ENCODE results near the gene TRAPPC1.
A peak's percentile ranks its signal among the peaks of the same experiment; 100 is the strongest.

The TRAPPC1 gene

DNA sequence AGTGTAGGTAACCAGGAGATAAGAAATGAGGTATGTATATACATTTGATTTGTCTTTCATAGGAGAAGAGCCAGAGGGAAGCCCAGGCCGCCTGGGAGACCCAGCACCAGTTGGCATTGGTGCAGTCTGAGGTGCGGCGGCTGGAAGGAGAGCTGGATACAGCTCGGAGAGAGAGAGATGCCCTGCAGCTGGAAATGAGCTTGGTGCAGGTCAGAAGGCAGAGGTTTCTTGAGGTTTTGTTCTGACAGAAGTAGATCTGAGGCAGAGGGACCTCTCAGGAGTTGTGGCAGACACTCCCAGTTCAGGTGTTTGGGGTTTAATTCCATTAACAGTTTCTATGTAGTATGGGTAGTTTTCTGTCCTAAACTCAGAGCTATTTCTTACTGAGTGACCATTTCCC is 8.3 kb upstream of the TRAPPC1 start:
- no peak for DNase-seq

GRCh38 chr17:7935859-7936258 is 4.1 kb upstream of the TRAPPC1 start:
- no peak for DNase-seq

GRCh38 chr17:7932949-7933348 is 1.2 kb upstream of the TRAPPC1 start:
- peak; percentile 40 for DNase-seq

DNA sequence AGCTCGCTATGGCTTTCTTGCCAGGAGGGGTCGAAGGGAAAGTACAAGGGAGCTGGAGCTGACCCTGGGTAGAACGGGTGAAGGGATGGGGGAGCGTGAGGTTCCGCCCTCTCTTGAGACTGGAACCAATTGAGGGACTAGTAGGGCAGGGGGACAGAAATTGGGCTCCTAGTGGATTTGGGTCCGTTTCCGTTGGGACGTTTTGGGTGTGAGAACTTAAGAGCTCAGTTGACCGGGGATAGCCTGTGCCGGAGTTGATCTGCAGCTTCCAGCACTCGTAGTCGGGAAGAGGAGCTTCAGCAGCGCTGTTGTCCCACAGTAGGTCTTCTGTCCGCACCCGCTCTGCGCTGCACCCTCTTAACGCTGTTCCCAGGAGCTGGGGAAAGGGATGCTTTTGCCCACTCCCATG is 741 bp upstream of the TRAPPC1 start:
- DNase-seq: peak; percentile 43

DNA sequence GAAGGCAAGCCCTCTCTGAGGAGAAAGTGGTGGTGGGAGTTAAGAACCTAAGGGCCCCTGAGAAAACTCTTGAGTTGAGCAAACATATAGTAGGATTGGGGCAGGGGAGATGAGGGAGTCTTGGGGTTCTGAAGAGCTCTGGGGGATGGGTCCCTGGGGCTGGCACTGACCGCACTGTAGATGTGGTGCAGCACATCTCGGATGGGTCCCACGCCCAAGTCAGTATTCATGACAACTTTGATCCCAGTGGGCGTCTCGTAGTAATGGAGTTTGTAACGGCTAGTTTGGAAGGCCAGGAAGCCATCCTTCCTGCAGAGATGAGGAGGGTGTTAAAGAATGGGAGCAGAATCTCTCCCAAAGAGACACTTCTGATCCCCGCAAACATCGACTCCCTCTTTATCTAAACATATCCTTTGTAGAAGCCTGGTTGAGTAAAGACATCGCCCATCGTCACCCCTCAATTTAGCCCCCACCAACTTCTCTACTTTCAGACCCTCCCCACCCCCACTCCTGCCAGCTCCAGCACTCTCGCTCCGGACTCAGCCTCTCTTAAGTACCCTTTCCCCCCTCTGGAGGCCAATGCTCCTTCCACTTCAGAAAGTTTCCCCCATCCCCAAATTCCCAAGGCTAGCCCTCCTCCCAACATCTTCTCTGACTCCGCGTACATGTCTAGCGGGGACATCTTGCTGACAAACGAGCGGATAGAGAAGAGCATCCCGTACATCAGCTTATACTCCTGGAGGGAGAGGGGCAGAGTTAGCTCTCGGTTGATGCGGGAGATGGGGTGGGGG is 710 bp downstream of the TRAPPC1 start:
- no peak for DNase-seq

DNA sequence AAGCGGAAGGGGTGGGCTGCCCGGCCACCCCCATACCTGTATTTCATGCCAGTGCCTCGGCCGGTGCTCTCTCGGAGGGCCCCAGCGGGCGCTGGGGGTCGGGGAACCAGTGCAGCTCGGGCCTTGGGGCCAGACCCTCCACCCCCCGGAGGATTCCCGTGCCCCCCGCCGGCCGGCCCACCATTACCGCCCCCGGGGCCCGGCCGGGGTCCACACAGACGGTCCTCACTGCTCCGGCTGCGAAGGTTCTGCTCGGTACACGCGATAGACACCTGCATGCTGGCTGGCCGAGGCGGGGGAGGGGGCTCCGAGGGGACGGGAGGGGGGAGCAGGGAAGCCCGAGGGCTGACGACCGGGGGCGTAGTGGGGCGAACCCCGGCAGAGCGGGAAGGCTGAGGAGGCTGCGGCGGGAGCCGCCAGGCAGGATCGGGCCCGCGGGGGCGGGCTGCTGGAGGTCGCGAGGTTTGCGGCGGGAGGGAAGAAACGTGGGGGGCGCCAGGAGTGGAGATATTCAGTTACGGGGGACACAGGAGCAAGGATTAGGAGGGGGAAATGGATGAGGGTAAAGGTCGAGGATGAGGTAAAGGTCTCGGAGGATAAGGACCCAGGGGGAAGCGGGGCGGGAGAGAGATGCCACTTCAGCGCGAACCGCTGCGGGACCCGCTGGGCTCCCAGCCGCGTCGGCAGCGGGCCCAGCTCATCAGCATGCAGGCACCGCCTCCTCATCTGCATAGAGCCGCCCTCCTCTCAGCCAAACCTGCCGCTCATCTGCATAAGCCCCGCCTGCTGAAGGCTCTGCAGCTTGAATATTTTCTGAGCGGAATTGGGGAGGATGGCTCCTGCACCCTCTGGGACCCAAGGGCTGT is 2.4 kb downstream of the TRAPPC1 start, which contains the start of gene KCNAB3:
Gene KCNAB3, minus strand, starts transcription at position 699 of the 866 bp plus-strand sequence. Its CDS starts 421 bp downstream, at position 278.
- peak; percentile 69 for DNase-seq

GRCh38 chr17:7927596-7927995 is 4.2 kb downstream of the TRAPPC1 start:
- no peak for DNase-seq

- DNase-seq: peak; percentile 74
Observed at GRCh38 chr17:7922845-7923628, 8.7 kb downstream of the TRAPPC1 start.

DNA sequence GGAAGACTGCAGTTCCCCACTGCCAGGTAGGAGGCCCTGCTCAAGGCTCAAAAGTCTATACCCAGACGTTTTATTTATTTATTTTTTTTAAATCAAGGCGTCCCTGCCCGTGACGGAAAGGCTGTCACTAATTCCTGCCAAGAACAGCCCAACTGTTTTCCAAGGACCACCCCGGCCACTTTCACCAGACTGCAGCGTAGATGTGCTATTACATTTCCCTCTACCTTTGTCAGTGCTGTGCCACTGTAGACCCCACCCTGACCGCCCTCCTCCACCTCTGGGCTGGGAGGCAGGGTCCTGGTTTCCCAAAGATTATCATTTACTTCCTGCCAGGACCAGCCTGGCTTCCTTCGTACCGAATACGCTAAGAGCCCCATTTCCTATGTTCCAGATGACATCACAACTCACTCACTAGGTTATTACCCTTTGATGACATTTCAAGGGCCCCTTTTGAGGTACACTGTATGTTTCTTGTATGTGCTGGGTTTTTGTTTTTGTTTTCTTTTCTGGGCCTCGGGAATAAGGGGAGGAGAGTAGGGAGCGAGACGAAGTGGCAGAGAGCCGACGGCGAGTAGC is 9.4 kb downstream of the TRAPPC1 start:
- no peak for DNase-seq

- DNase-seq: no peak
Observed at GRCh38 chr17:7916808-7917207, 14.9 kb downstream of the TRAPPC1 start.

DNA sequence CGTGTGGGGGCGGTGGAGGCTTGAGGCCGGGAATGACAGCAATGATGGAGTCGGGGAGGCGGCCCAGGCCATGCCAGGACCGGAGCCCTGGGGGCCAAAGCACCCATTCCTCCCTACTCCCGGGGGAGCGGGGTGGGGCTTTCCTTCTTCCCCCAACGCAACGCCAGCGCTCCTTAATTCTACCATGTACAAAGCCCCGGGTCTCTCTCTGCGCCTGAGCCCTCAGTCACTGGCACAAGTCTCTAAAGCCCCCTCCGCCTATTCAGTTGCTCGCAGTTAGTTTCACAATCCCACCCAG is 15.4 kb downstream of the TRAPPC1 start:
- DNase-seq: no peak

DNA sequence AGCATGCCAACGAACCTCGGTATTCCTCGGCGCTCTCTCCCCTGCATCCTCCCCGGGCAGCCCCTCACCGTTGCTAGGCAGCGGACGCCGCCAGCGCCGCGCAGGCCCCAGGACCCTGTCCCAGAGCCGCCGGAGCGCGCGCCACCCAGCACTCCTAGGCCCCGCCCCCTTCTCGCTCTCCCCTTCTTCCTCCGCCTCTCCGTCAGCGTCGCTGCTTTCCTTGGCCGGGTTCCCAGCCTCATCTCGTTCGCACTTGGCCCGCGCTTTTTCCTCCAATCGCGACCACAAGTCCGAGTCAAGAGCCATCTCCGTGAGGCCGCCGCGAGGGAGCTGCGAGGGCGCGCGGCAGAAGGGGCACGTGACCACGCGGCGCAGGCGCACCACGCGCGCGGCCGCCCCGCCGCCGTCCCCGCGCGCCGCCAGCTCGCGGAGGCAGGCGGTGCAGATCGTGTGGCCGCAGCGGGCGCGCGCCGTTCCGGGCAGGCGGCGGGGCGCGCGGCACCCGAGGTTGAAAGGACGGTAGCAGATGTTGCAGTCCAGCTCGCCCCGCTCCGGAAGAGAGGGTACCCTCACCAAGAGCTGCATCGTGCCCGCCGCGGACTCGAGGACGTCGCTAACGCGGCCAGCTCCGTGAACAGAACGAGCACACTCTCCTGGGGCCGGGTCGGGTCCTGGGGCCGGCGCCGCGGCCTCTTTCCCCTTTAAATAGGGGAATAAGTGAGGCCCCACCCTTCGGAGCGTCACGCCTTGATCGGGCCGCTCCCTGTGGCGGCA is 15.9 kb downstream of the TRAPPC1 start, which contains the start of gene RNF227:
Gene RNF227, minus strand, starts transcription at position 679 of the 774 bp plus-strand sequence. Its CDS starts 94 bp downstream, at position 585.
- peak; percentile 85 for DNase-seq

- DNase-seq: no peak
Observed at GRCh38 chr17:7915179-7915610, 16.6 kb downstream of the TRAPPC1 start.

- DNase-seq: no peak
Observed at GRCh38 chr17:7912927-7913524, 18.7 kb downstream of the TRAPPC1 start.

- no peak for DNase-seq
Observed at GRCh38 chr17:7911116-7911515, 20.6 kb downstream of the TRAPPC1 start.

- no peak for DNase-seq
Observed at GRCh38 chr17:7910711-7911110, 21.0 kb downstream of the TRAPPC1 start.

DNA sequence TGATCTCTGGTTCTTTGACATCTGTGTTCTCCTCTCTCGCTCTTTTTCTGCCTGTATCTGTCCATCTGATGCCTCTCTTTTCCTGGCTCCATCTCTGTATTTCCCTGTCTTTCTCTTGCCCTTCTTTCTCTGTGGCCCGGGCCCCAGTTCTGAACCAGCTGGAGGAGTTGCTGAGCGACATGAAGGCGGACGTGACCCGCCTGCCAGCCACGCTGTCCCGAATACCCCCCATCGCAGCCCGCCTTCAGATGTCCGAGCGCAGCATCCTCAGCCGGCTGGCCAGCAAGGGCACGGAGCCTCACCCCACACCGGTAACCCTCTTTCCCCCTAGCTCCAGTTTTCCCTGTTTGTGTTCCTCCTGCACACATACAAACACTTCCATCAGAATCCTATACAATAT is 21.5 kb downstream of the TRAPPC1 start:
- DNase-seq: no peak

DNA sequence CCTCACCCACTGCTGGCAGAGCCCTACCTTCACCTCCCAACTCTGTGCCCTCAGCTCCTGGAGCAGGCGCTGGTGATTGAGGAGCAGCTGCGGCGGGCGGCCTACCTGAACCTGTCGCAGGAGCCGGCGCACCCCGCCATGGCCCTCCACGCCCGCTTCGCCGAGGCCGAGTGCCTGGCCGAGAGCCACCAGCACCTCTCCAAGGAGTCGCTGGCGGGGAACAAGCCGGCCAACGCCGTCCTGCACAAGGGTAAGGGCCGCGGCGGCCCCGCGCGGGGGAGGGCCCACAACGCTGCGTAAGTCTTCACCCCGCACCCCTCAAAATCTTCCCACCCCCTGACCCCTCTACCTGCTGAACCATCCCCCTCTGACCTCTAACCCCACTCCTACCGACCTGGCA is 22.7 kb downstream of the TRAPPC1 start:
- no peak for DNase-seq

GRCh38 chr17:7903154-7904103 is 28.3 kb downstream of the TRAPPC1 start:
- DNase-seq: no peak

DNA sequence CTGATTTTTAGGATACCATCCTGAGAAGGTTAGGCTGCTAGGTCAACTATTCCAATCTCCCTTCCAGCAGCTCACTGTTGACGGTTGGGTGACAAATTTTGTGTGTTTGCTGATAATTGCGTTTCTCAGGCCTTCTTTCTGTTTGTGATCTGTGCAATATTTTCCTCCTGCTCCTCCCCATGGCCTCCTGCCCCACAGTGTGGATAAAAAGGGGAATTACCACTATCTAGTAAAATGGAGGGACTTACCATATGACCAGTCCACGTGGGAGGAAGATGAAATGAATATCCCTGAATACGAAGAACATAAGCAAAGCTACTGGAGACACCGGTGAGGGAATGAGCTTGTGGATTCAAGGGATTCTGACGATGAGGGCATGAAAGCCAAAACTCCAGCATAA is 34.0 kb downstream of the TRAPPC1 start:
- no peak for DNase-seq

All from activated CD4-positive, CD25-positive, alpha-beta regulatory T cell treated with anti-CD3 and anti-CD28 coated beads, Interleukin-2, amount 50 U/mL, for 72 hours (primary cell).